Activated naive CD8-positive, alpha-beta T cell treated with anti-CD3 and anti-CD28 coated beads, Interleukin-2, amount 10 ng/mL, durations not matched to agents 7 days and 5 days (primary cell): Measurements from ENCODE around the gene LIPF. TPM values are rescaled to one million over a fixed set of nuclear protein-coding genes. Genes with fewer than 3 reads are reported as not detected.

Source experiments
- ATAC-seq: fragments of 150-1000 bp; cut with Tn5 transposase; one replicate; pipeline ENCODE4 v1.10.0; 2021; ENCODE audit warnings: low read depth, moderate library complexity
- POLR2A ChIA-PET: fragments of 350-600 bp; sonication (Branson Sonifier 250); formaldehyde crosslinking; loops from one replicate; lab custom pipeline; 2021; ENCODE audit warnings: antibody characterized with exemption; lab: Charles Lee
- DNase-seq: peaks from one replicate; pipeline ENCODE4 v3.0.0; 2021
- H3K27ac Mint-ChIP-seq: one replicate; pipeline ENCODE4 v1.8.0; 2022; ENCODE audit warnings: mild to moderate bottlenecking, mixed read lengths
- H3K27me3 Mint-ChIP-seq: one replicate; pipeline ENCODE4 v1.8.0; 2022; ENCODE audit warnings: mild to moderate bottlenecking, moderate library complexity, mixed read lengths
- H3K36me3 Mint-ChIP-seq: one replicate; pipeline ENCODE4 v1.8.0; 2021; ENCODE audit warnings: mild to moderate bottlenecking, mixed read lengths
- H3K4me1 Mint-ChIP-seq: one replicate; pipeline ENCODE4 v1.8.0; 2021; ENCODE audit warnings: mixed read lengths
- H3K4me3 Mint-ChIP-seq: one replicate; pipeline ENCODE4 v1.8.0; 2022; ENCODE audit warnings: mild to moderate bottlenecking, moderate library complexity, mixed read lengths
- H3K9me3 Mint-ChIP-seq: one replicate; pipeline ENCODE4 v1.8.0; 2021; ENCODE audit warnings: mixed read lengths
- total RNA-seq, 2 experiments: library from RNA; stranded (reverse); gene quantifications; one replicate each; pipeline ENCODE4 v1.2.3, GENCODE V29; 2021

Gene LIPF, protein sequence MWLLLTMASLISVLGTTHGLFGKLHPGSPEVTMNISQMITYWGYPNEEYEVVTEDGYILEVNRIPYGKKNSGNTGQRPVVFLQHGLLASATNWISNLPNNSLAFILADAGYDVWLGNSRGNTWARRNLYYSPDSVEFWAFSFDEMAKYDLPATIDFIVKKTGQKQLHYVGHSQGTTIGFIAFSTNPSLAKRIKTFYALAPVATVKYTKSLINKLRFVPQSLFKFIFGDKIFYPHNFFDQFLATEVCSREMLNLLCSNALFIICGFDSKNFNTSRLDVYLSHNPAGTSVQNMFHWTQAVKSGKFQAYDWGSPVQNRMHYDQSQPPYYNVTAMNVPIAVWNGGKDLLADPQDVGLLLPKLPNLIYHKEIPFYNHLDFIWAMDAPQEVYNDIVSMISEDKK
- total RNA-seq, result not detected

DNA sequence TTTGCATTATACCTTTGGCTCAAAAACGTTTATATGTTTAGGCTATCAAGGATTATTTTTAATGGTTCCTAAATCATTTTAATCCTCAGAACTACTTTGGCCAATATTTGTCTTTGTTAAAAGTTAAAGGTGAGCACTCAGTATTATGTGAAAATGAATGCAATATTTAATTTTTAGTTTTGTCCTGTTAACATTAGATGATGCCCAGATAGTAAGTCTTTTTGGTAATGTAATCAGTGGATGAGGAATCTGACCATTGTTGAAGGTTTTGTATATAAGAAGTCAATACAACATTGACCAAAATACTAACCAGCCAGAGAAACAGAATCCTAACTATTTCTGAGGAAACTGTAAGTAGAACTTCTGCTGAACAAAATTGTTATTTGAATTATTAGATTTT is at the start of gene LIPF:
TSS of gene LIPF (plus strand) at position 301 of the 400 bp plus-strand sequence. CDS start 2,856 bp downstream, outside the sequence.
- H3K9me3 Mint-ChIP-seq, result no peaks in the 10 kb centered on the region
- no peak within 1 kb of the TSS for H3K27ac Mint-ChIP-seq
- DNase-seq (no peak), ATAC-seq (no peak)
- H3K4me3 Mint-ChIP-seq, result no peak within 1 kb of the TSS
- no peaks in the 10 kb centered on the region for H3K36me3 Mint-ChIP-seq
- peaks cover 5% of the 10 kb centered on the region for H3K27me3 Mint-ChIP-seq
- no peaks in the 10 kb centered on the region for H3K4me1 Mint-ChIP-seq
- POLR2A ChIA-PET, result no interaction called here

DNA sequence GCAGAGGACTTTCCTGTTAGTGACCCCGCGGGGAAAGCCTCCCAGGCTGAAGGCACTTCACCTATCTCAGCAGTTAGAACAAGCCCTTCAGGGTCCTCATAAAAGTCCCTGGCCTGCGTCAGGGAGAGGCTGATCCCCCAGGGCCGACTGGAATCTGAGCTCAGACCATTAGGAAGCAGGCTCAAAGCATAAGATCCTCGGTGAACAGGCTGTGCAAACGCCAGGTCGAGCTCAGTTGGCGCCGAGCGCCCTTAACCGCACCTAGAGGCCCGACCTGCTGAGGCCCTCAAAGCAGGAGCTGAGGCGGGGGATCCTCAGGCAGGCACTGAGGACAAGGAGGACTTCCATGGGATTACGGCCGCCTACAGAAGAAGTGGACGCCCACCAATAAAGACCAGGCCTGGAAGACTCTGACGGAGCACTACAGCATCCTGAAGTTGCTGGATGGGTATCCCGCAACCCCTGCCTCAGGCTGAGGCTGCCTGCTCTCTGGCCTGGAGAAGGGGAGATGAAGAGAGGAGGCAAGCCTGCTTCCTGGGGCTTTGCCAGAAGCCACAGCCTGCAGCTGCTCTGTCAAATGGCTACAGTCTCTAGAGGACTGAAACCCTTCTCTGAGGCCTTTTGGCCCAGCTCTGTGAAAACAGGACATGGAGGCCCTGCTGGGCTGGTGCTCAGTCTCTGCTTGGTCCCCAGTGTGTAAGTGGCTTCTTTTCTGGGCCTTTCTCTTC is 47.8 kb upstream of the LIPF start:
- DNase-seq (no peak), ATAC-seq (no peak)
- Mint-ChIP-seq H3K9me3 (peaks cover 1% of the 10 kb centered on the region), H3K27me3 (peaks cover 8% of the 10 kb centered on the region), H3K27ac (no peak overlapping the region), H3K4me1 (no peaks in the 10 kb centered on the region), H3K4me3 (no peak overlapping the region), H3K36me3 (peaks cover 1% of the 10 kb centered on the region)
- POLR2A ChIA-PET, result no interaction called here

DNA sequence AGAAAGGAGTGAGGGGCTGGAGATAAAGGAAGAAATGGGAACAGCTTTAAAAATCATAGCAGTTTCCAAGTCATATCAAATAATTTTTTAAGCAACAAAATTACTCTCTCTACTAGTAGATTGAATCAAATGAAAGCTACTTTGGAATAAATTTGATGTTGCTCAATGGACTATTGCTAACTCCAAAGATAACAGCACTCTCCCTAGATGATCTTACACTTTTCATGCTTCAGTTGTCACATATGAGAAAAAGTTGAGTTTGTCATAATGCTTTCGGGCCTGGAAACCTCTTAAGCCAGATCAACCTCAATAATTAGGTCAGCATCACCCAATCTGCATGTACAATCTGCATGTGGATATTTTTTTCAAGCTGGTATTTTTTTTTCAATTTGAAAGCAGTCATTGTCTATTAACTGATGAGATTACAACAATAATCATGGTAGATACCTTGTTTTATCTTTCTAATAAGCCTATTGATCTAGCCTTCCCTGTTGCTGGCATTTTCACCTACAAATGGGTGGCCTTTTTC is 46.4 kb upstream of the LIPF start:
- ATAC-seq, result no peak
- no peak for DNase-seq
- H3K4me3 Mint-ChIP-seq, result no peak overlapping the region
- POLR2A ChIA-PET, result no interaction called here
- H3K36me3 Mint-ChIP-seq, result peaks cover 1% of the 10 kb centered on the region
- peaks cover 1% of the 10 kb centered on the region for H3K9me3 Mint-ChIP-seq
- no peak overlapping the region for H3K27ac Mint-ChIP-seq
- H3K4me1 Mint-ChIP-seq, result no peaks in the 10 kb centered on the region
- H3K27me3 Mint-ChIP-seq, result peaks cover 7% of the 10 kb centered on the region

DNA sequence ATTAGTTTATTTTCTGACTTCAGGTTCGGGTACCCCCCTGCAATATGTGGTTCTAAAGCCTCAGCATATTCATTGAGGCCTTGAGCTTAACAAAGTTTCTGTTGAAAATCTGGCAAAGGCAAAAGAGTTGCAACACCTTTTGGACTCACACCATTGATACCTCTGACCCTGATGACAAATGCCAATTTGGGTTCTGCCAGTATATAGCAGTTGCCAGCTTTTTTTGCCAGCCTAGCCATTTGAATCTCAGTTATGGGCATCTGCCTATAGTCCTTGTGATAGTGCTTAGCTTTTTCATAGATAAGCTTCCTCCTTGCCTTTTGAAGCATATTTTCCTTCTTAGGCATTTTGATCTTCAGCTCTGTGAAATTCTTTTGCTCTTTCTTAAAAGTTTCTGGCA is 45.7 kb upstream of the LIPF start:
- Mint-ChIP-seq H3K27me3 (peaks cover 7% of the 10 kb centered on the region), H3K36me3 (peaks cover under 1% of the 10 kb centered on the region), H3K4me1 (no peaks in the 10 kb centered on the region), H3K9me3 (peaks cover 1% of the 10 kb centered on the region), H3K27ac (no peak overlapping the region), H3K4me3 (no peak overlapping the region)
- ATAC-seq (no peak), DNase-seq (no peak)
- POLR2A ChIA-PET, result no interaction called here

DNA sequence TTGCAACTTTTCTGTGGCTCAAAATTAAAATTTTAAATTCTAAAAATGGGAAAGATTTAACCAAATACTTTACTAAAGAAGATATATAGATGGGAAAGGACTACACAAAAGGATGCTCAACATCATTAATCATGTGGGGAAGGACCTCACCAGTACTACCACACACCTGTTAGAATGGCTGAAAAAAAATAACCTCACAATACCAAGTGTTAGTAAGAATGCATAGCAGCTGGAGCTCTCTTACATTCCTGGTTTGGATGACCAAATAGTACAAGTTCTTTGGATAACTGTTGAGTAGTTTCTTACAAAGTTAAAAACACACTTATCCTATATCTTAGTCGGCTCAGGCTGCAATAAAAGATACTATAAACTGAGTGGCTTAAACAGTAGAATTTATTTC is 43.8 kb upstream of the LIPF start:
- DNase-seq (no peak), ATAC-seq (no peak)
- no peaks in the 10 kb centered on the region for H3K4me1 Mint-ChIP-seq
- H3K9me3 Mint-ChIP-seq, result peaks cover 1% of the 10 kb centered on the region
- POLR2A ChIA-PET, result no interaction called here
- no peak overlapping the region for H3K4me3 Mint-ChIP-seq
- peaks cover 7% of the 10 kb centered on the region for H3K27me3 Mint-ChIP-seq
- no peak overlapping the region for H3K27ac Mint-ChIP-seq
- no peaks in the 10 kb centered on the region for H3K36me3 Mint-ChIP-seq

DNA sequence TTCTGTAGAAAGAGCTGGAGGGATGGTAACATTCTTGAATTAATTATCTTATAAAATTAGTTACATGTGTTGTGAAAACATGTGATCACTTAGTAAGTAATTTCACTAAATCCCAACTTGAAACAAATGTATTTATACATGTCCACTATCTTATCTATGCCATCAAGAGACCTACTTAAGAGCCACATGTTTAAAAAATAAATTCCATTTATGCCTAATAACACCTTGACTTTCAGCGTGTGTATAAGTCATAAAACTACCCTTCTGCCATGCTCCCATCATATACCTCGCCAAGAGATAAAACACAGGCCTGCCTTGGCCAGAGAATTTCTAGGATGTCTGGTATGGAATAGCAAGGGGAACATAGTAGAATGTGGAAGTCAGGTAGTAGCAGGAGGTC is 40.4 kb upstream of the LIPF start:
- POLR2A ChIA-PET, result no interaction called here
- no peak for DNase-seq
- Mint-ChIP-seq H3K4me3 (no peak overlapping the region), H3K27ac (no peak overlapping the region), H3K9me3 (peaks cover 5% of the 10 kb centered on the region), H3K36me3 (no peaks in the 10 kb centered on the region), H3K27me3 (peaks cover 8% of the 10 kb centered on the region), H3K4me1 (no peaks in the 10 kb centered on the region)
- ATAC-seq, result no peak

DNA sequence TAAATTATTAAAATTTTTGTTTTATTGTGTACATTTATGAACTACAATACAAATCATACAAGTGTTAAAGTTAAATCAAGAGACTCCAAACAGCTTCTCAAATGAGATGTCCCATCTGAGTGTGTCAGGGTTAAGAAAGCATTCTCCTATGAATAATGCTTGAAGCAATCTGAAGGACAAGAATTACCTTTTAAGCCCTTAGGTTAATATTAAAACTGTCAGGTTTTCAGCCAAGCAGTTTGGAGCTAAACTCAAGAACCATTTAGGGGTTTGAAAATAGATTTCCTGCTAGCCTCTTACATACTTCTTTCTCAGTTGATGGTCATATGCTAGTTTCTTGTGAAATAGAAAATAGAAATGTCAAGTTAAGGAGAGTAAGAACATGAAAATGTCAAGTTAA is 39.4 kb upstream of the LIPF start:
- H3K4me1 Mint-ChIP-seq, result no peaks in the 10 kb centered on the region
- H3K4me3 Mint-ChIP-seq, result no peak overlapping the region
- DNase-seq, result no peak
- H3K27ac Mint-ChIP-seq, result no peak overlapping the region
- H3K9me3 Mint-ChIP-seq, result peaks cover 7% of the 10 kb centered on the region
- no peaks in the 10 kb centered on the region for H3K36me3 Mint-ChIP-seq
- H3K27me3 Mint-ChIP-seq, result peaks cover 4% of the 10 kb centered on the region
- POLR2A ChIA-PET, result no interaction called here
- no peak for ATAC-seq

DNA sequence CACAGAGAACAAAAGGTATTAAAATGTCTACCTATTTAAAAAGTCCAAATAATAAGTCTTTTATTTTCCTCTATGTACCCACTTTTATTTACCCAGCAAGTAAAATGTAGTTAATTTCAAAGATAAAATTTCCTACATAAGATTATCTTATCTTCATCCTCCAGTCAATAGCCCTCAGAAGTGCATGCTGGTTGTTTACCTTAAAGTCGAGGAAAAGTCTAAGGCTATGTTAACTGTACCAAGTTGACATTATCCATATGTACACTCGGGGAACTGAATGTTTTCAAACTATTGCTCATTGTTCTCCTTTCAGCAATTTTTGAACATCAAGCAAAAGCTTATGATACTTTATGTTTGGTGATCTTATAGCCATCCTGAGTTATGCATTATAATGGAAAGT is 24.1 kb upstream of the LIPF start:
- ATAC-seq (no peak), DNase-seq (no peak)
- POLR2A ChIA-PET, result no interaction called here
- H3K27ac Mint-ChIP-seq, result no peak overlapping the region
- H3K4me3 Mint-ChIP-seq, result no peak overlapping the region
- no peaks in the 10 kb centered on the region for H3K4me1 Mint-ChIP-seq
- H3K36me3 Mint-ChIP-seq, result peaks cover 2% of the 10 kb centered on the region
- H3K27me3 Mint-ChIP-seq, result peaks cover 14% of the 10 kb centered on the region
- H3K9me3 Mint-ChIP-seq, result peaks cover 4% of the 10 kb centered on the region

DNA sequence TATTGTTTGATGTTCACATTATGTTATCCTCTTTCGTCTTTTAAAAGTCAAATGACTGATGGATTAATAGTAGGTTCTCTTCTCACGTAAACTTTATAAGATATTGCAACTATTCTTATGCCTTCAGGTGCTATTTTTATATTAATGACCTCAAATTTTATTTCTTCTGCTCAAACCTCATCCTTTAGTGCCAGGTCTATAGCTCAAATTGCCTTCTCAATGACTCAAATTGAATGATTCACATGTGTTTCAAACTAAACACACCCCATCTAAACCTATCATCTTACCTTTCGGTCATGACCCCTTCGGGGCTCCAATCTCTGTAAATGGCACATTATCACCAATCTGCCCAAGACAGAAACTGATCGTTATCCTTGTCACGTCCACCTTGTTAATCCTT is 22.0 kb upstream of the LIPF start:
- H3K9me3 Mint-ChIP-seq, result peaks cover 2% of the 10 kb centered on the region
- H3K4me3 Mint-ChIP-seq, result no peak overlapping the region
- DNase-seq, result no peak
- no peak overlapping the region for H3K27ac Mint-ChIP-seq
- peaks cover 2% of the 10 kb centered on the region for H3K36me3 Mint-ChIP-seq
- H3K4me1 Mint-ChIP-seq, result no peaks in the 10 kb centered on the region
- peaks cover 14% of the 10 kb centered on the region for H3K27me3 Mint-ChIP-seq
- POLR2A ChIA-PET, result no interaction called here
- no peak for ATAC-seq

DNA sequence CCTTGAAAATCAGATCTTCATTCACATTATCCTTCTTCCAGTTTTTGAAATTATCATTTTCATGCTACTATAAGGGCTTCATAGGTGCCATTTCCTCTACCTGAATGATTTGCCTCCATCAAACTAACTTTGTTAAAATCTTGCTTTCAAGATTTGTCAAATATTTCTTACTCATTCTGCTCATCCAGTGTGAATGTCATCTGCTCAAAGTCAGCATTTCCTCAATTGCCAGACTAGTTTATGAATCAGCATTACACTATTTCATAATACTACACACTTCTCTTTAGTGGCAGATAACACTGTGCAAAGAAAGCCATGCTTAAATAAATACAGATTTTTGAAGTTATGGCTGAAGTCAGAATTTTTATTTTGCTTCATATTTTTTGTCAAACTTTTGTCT is 21.3 kb upstream of the LIPF start:
- ATAC-seq, result no peak
- no peak overlapping the region for H3K4me3 Mint-ChIP-seq
- no peak overlapping the region for H3K27ac Mint-ChIP-seq
- peaks cover 2% of the 10 kb centered on the region for H3K9me3 Mint-ChIP-seq
- peaks cover 13% of the 10 kb centered on the region for H3K27me3 Mint-ChIP-seq
- no peaks in the 10 kb centered on the region for H3K4me1 Mint-ChIP-seq
- POLR2A ChIA-PET, result no interaction called here
- peaks cover 2% of the 10 kb centered on the region for H3K36me3 Mint-ChIP-seq
- no peak for DNase-seq

DNA sequence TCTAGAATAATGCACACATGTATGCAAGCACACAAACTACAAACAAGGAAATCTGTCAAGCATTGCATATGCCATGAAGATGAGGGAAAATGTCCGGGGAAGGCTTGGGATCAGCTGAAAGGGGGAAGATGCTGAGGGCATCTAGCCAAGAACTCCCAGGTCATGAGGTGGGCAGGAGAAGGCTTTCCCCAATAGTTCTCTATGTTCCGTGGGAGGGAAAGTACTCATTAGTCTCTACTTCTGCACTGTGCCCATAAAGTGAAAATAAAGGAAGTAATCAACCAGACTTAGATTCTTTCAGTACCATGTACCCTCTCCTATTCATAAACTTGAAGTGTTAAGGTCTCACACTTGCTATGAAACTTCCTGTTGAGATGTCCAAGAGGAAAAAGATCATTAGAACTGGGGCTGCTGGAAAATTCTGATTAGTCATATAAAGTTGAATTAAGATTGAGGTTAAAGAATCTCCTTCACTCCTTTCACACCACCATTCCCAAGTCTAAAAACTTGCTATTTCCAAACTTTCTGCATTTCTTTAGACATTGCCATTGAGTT is 17.1 kb upstream of the LIPF start:
- no peaks in the 10 kb centered on the region for H3K36me3 Mint-ChIP-seq
- DNase-seq, result no peak

DNA sequence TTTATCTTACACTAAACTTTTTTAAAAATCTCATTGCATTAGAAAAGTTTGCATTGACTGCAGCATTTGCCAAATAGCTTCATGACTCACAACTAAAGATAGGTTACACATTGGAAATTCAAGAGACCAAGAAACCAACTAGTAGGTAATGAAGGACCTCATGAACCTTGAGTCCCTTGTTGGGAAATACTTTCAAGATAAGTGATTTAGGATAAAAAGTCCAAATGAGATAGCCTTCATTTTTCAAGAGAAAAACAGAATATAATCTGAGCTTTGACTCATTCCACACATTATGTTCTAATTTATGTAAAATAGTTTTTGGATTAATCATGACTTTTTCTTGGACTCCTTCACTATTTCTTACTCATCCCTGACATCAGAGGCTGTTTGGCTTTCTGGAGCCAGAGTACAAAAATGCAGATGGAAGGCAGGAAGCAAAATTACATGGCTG is 13.1 kb upstream of the LIPF start:
- ATAC-seq (no peak), DNase-seq (no peak)
- Mint-ChIP-seq H3K27me3 (peaks cover 23% of the 10 kb centered on the region), H3K9me3 (no peaks in the 10 kb centered on the region), H3K27ac (no peak overlapping the region), H3K4me3 (no peak overlapping the region), H3K4me1 (no peaks in the 10 kb centered on the region), H3K36me3 (no peaks in the 10 kb centered on the region)
- POLR2A ChIA-PET, result no interaction called here

More for the DNA sequence above, 17.1 kb upstream of the LIPF start:
- no peaks in the 10 kb centered on the region for H3K9me3 Mint-ChIP-seq
- POLR2A ChIA-PET, result no interaction called here
- ATAC-seq, result no peak
- H3K27me3 Mint-ChIP-seq, result peaks cover 15% of the 10 kb centered on the region
- H3K27ac Mint-ChIP-seq, result no peak overlapping the region
- no peaks in the 10 kb centered on the region for H3K4me1 Mint-ChIP-seq
- H3K4me3 Mint-ChIP-seq, result no peak overlapping the region

DNA sequence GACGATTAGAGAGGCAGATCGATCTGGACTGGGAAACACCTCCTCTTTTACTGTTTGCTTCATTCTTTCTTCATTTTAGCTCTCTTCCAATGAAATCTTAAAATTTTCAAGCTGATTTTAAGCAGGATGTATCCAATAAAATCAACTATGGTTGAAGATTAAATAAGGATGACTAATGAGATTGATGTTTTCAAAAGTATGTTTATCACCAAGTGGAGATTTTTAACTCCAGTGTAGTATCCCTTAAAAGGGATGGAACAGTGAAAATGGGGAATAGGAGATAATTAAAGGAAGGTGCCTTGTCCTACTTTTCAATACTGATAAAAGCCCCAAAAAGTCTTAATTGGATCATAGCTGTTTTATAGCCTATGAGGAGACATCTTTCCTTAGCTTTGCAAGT is 11.6 kb upstream of the LIPF start:
- ATAC-seq (no peak), DNase-seq (no peak)
- no peak overlapping the region for H3K4me3 Mint-ChIP-seq
- no peak overlapping the region for H3K27ac Mint-ChIP-seq
- POLR2A ChIA-PET, result no interaction called here
- no peaks in the 10 kb centered on the region for H3K9me3 Mint-ChIP-seq
- peaks cover 17% of the 10 kb centered on the region for H3K27me3 Mint-ChIP-seq
- H3K4me1 Mint-ChIP-seq, result no peaks in the 10 kb centered on the region
- H3K36me3 Mint-ChIP-seq, result no peaks in the 10 kb centered on the region
